ENCODE data around the gene CCN2. TPM values are rescaled to one million over a fixed set of nuclear protein-coding genes. Genes with fewer than 3 reads are reported as not detected.

Gene CCN2, protein sequence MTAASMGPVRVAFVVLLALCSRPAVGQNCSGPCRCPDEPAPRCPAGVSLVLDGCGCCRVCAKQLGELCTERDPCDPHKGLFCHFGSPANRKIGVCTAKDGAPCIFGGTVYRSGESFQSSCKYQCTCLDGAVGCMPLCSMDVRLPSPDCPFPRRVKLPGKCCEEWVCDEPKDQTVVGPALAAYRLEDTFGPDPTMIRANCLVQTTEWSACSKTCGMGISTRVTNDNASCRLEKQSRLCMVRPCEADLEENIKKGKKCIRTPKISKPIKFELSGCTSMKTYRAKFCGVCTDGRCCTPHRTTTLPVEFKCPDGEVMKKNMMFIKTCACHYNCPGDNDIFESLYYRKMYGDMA
- 12.4 and 16.4 TPM in 2 replicates for total RNA-seq (2014; rRNA removed; shearing (Covaris generic))

DNA sequence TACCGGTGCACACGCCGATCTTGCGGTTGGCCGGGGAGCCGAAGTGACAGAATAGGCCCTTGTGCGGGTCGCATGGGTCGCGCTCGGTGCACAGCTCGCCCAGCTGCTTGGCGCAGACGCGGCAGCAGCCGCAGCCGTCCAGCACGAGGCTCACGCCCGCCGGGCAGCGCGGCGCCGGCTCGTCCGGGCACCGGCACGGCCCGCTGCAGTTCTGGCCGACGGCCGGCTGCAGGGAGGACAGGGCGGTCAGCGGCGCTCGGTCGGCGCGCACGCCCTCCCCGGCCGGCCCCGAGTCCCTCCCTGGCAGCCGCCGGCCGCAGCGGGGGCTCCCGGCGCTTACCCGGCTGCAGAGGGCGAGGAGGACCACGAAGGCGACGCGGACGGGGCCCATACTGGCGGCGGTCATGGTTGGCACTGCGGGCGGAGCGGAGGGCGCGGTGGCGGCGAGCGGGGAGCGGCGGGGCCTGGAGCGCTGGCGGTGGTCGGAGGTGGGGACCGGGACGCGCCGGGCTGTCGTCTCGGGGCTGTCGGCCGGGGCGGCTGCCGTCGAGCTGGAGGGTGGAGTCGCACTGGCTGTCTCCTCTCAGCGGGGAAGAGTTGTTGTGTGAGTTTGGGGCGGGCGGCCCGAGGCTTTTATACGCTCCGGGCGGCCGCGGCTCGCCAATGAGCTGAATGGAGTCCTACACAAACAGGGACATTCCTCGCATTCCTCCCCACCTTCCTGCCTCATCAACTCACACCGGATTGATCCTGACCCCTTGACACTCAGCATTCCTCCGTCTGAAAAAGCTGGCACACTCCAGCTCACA is at the start of gene CCN2:
Gene CCN2, minus strand, starts transcription at position 606 of the 809 bp plus-strand sequence. Its CDS starts 200 bp downstream, at position 406.
- DNase-seq (ENCODE audit: low spot score): peak; percentile 89

DNA sequence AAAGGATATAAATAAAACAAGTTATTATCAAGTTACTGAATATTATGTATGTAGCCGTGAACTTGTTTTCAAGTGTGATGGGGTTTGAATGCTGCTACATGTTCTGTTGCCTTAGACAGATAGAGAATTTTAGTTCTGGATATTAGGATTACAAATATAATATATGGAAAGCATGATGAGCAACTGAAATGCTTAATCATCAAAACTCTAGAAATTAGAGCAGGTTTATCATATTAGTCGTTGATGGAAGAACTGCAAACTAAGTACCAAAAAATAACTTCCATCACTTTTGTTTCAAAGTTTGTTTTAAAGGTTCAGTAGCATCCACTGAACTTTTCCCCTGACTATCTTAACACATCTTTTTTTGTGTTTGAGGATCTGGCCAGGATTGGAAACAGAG is 49.1 kb upstream of the CCN2 start:
- DNase-seq (ENCODE audit: low spot score): no peak

DNA sequence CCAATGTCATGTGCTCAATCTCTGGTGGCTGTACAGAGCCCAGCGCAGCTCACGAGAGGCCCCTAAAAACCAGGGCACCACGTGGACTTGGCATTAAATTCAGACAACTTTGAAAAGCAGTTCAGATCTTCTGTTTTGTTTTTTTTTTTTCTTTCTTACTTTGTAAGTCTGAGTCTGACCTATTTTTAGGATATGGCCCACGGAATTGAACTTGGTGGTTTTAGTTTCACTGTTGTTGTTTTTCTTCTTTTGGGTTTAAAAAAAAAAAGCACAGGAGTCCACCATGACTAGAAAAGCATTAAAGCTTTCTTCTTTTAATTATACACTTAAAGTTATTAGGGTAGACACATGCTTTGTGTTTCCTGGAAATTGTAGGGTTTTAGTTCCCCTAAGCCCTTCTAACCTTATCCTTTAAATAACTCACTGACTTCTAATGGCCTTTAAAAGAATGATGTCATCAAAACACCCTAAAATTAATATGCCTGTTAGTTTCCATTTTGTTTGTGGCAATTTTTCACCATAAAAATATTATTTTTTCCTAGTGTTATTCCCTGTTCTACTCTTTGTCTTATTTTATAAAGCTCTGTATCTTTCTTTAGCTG is 48.5 kb upstream of the CCN2 start:
- DNase-seq (ENCODE audit: low spot score): no peak

DNA sequence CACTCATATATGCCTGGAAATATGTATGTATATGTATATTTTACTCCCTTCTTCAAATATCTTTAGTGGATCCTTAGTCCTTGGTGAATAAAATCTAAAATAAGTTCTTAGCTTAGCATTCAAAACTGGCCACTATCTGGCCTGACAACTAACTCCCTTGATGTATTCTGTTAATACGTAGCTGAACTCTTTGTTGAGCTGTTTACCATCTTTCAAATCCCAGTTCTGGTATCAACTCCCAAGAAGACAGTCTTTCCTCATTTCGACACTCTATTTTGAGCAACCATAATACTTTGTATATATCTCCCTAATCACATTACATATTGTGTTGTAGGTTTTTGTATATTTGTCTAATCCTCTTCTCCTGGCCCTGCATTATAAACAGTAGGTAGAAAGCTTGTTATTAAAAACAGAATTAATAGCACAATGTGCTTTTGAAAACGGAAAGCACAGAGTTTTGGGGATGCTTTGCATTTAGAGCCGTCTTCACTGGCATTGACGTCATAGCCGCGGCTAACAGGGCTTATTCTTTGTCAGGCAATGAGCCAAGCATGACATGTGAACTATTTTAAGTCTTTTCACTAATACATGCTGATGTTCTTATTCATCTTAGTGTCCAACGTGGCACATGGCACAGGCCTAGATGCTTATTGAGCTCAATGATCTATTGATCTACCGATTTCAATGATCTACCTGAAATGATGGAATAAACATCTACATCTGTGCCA is 47.2 kb upstream of the CCN2 start:
- DNase-seq (ENCODE audit: low spot score): no peak

DNA sequence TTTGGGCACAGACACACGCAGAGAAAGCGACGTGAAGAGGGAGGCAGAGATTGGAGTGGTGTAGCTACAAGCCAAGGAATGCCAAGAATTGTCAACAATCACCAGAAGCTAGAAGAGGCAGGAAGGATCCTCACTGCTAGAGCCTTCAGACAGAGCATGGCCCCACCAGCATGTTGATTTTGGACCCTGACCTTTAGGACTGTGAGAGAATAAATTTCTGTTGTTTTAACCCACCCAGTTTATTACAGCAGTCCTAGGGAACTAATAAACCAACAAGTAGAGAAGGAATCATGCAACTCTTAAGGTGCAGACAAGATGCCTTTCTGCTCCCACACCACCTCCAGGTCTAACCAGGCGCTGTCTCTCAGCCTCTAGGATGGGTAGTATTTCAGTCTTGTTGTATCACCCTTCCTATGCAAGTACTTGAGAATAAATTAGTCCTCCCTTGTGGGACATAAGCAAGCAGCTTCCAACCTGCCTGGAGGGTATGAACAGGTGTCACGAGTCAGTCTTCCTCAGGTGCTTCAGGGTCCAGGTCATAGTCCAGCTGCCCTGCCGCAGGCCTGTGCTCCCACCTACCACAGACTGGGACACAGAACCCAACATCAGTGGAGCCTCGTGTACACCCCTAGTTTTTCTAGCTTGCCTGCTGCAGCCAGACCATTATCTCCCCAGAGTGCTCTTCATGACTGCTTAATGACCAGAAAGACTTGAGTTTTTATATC is 46.4 kb upstream of the CCN2 start:
- no peak for DNase-seq (ENCODE audit: low spot score)

DNA sequence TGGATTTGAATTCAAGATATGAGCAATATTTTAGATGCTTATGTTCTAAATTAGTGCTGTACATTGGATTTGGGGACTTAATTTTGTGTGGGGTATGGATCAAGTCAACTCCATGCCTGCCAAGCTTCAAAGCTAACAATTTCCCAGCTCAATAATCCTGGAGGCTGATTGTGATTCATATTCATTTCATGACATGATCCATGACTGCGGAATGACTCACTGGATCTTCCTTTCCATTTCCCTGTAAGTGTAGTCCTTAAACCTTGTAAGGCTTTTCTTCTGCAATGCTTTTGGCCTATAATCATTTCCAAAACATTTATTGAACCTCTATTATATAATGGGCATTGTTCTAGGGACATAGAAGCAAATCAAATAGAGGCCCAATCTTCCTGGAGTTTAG is 44.7 kb upstream of the CCN2 start:
- no peak for DNase-seq (ENCODE audit: low spot score)

DNA sequence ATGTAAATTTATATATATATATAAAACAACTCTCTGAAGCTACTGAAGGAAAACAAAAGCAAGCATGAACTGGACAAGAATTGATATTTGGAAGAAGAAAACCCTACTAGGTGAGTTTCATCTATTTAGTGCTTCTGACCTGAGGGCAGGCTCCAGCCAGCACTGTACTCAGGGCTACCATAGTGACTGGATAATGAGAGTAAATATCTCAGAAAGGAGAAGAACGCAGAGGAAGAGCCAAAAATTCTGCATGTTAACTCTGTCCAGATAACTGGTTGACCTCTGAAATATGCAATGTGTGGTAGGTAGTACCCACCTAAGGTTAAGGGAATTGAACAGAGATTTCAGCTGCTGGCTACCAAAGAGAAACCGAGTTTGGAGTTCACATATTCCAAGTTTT is 41.4 kb upstream of the CCN2 start:
- DNase-seq (ENCODE audit: low spot score): no peak

DNA sequence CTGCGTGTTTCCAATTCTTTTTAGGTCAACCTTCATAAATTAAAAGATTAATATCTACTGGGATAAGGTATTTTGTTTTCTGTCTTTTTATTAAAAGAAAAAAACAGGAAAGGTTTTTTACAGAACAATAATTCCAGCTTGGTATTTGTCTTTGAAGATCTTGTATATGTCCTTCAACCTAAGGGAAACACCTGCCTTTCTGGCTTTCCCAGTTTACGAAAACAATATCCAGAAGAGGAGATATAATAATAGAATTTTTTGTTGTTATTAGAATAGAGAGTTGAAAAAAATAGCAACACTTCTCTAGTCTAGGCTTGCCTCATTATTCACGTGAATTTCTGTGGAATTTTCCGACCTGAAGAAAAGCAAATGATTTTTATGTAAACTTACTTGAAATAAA is 37.9 kb upstream of the CCN2 start:
- no peak for DNase-seq (ENCODE audit: low spot score)

DNA sequence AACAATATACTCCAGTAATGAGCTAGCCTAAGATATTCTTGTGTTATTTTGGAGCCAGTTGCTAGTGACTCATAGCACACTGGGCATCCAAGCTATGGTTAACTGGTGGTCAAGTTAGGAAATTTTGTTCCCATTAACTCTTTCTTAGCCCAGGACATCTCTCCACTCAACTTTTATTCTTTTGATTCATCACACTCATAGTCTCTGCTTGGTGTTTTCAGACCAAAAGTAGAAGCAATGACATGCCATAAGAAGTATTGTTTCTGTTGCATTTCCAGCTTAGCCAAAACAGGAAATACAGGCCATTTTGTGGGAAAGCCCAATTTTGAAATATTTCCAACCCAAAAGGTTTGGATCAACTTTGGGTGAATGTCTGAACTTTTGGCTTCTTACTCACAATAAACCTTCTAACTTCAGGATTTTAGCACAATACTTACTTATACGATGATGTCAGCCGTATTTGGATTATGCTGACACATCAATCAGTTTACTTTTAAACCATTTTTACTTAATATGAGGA is 31.6 kb upstream of the CCN2 start:
- peak; percentile 26 for DNase-seq (ENCODE audit: low spot score)

DNA sequence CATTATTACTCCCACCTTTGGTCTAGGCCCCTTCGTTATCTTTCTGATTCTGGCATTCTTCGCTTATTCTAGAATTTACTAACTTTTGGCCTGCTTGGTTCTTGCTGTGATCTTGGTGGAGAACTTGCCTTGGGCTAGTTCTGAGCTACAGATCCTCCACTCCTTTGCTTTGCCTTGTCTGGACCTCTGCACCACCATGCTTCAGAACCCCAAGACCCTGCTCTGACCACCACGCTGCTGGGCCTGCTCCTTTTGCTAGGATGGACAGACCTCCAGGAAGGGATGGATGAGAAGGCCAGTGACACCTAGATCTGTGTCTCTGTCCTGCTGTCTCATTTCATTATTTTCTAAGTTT is 30.4 kb upstream of the CCN2 start:
- no peak for DNase-seq (ENCODE audit: low spot score)

DNA sequence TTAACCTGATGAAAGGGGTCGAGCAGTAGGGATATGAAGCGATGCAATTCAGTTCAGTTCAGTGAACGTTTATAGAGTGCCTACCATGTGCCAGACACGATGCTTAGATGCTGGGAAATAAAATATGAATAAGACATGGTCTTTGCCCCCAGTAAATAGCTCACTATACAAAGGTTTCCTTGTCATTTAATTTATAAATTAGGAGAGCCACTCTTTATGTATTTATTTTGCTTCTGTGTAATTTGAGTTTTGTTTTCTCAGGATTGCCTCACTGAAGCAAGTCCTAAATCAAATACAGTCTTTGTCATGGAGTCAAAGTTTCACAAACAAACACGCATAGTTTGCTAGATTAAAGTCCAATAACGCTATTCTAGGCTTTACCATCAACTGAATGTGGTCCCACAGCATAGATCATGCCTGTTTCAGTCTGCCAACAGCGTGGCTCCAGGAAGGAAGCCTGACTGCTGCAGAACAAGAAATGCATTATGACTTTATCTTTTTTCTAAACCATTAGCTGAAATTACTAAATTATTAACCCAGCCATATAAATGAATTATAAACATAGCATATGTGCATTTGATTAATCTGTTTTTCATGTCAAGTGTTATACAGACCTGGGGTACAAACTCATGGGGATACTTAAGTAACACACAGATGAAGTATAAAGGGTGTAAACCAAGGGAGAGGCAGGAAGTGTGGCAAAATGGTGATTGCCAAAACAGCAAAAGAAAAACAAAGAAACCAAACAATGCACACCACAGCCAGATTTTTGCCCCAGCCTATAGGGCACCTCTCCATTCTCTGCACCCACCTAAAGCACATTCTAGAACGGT is 29.8 kb upstream of the CCN2 start:
- DNase-seq (ENCODE audit: low spot score): no peak

DNA sequence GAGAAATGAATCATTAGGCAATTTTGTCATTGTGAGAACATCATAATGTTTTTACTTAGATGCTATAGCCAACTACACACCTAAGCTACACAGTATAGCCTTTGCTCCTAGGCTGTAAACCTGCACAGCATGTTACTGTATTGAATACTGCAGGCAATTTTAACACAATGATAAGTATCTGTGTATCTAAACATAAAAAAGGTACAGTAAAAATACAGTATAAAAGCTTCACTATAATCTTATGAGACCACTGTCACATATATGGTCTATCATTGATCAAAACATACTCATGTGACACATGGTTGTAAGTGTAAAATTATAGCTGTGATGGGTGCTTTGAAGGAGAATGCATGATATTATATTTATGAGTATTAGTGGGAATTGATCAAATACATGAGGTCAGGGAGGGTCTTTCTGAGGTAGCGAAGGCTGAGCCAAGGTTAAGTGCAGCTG is 29.2 kb upstream of the CCN2 start:
- no peak for DNase-seq (ENCODE audit: low spot score)

DNA sequence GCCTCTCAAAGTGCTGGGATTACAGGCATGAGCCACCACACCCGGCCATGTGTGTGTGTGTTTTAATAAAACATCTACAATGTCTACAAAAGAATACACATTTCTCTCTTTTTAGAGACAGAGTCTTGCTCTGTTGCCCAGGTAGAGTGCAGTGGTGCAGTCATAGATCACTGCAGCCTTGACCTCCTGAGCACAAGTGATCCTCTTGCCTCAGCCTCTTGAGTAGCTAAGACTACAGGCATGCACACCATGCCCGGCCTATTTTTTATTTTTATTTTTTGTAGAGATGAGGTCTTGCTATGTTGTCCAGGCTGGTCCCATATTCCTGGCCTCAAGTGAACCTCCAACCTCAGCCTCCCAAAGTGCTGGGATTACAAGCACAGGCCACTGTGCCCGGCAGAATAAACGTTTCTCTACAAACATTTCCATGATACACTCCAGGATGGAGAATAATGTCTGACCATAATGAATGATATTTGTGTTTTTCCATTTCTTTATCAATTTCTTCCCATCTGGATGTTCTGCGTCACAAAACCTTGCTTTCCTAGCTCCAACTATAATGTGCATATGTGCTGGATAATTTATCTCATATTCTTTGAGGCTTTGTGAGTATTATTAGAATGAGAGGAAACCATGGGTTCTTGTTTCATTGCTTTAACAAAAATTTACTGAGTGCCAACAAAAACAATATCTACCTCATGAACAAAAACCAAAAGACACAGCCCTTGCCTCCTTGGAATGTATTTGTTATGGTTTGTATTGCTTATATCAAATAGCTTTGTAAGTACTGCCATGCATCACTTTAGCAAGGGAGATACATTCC is 28.6 kb upstream of the CCN2 start:
- DNase-seq (ENCODE audit: low spot score): no peak

DNA sequence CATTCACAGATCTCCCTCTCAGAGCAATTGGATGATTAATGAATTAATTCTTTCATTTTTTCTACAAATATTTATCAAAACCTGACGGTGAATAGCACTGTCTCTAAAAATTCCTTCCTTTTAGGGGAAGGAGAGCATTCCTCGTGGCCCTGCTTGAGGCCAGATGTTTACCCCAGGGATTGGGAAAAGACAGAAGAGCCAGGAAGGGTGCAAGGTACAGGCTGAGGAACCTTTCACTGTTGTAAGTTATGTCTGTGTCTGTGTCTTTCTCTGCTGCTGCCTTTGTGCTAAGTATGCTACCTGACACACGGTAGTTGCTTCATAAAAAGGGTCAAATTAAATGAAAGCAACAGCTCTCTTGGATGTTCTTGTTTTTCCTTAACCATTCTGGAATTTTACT is 27.4 kb upstream of the CCN2 start:
- no peak for DNase-seq (ENCODE audit: low spot score)

DNA sequence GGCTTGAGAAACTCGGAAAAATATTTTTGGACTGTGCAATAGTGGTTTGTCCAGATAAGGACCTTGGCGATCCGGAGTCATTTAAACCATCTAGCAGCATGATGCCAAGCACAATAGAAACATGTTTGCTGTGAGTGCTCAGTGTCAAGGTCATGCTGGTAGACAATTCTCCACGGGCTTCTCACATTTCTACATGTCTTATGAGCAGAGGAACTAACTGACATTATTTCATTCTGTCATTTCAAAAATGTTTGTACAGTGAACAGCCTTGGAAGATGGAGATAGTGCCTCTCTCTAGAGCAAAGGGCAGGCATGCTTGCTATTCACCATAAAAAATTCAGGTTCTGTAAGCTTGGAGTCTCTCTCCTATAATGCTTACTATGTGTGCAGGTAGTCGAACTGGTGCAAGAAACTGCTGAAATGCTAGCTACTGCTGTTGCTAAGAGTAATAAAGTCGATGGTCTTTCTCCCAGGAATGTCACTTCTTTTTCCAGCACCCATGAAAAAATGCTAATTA is 25.4 kb upstream of the CCN2 start:
- DNase-seq (ENCODE audit: low spot score): no peak

DNA sequence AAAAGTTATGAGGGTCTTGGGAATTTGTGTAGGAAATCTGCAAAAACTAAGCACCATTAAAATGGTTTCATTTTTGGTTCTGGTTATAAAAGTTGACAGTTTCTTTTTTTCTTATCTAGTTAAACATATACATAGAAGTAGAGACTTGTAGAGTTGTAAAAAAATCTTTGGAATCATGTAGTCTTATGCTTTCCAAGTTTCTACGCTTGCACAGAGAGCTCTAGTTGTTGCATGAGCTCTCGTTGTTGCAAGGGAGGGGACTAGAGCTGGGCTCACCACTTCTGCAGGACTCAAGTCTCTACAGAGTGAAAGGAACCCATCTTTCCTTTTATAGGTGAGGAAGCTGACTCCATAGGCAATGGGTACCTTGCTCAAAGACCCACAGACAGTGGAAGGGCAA is 21.6 kb upstream of the CCN2 start:
- DNase-seq (ENCODE audit: low spot score): no peak

DNA sequence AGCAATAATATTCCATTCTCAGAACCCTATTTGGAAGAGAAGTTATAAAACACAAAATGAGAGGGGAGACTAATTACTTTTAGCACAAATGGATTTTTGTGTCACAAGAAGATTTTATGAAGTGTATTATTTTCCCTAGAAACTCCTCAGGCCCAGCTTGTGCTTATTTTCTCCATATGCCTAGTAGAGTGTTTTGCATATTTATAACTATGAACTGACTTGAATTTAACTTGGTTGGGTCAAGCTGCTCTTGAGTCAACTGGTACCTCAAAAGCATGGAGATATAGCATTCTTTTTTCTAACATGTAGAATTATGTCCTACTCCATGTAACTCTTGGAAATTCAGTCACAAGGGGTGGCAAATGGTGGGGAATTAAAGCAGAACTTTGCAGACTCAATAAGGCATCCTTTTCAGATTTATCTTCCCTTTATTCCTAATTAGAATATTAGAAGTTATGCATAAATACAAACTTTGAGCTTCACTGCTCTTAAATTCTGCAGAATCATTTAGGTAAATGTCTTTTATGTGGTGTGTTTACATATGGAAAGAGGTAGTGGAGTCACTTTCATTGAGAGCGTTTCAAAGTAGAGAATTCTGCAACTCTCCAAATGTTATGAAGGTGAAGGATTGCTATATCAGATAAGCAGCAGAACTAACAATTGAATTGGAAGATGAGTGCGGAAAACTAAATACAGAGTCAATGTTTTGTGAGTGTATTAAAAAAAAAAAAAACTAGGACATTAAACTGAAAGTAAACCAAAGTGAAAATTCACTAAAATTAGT is 19.1 kb upstream of the CCN2 start:
- no peak for DNase-seq (ENCODE audit: low spot score)

DNA sequence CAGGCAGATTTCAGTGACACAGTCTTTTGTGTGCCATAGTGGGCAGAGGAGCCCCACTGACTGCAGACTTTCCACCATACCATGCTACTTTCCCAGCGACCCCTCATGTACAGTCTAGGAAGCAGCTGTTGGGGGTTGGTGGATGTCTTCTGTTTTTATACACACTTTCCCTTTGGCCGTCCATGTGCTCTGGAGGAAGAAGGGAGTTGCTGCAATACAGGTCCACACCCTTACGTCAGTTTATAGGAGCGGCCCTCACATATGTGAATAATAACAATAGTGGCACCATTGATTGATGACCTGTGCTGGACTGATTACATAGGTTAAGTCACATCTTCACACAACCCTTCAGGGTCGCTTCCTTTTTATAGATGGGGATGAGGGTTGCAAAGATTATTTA is 17.5 kb upstream of the CCN2 start:
- DNase-seq (ENCODE audit: low spot score): no peak
